Measurements from ENCODE around the gene RSPO1. TPM values are rescaled to one million over a fixed set of nuclear protein-coding genes. Genes with fewer than 3 reads are reported as not detected.

Gene RSPO1
- total and polyA plus RNA-seq, 2 of the 13 experiments (the other 11 are each of a cell fraction or from before 2014, with no cell fraction given) = not detected

DNA sequence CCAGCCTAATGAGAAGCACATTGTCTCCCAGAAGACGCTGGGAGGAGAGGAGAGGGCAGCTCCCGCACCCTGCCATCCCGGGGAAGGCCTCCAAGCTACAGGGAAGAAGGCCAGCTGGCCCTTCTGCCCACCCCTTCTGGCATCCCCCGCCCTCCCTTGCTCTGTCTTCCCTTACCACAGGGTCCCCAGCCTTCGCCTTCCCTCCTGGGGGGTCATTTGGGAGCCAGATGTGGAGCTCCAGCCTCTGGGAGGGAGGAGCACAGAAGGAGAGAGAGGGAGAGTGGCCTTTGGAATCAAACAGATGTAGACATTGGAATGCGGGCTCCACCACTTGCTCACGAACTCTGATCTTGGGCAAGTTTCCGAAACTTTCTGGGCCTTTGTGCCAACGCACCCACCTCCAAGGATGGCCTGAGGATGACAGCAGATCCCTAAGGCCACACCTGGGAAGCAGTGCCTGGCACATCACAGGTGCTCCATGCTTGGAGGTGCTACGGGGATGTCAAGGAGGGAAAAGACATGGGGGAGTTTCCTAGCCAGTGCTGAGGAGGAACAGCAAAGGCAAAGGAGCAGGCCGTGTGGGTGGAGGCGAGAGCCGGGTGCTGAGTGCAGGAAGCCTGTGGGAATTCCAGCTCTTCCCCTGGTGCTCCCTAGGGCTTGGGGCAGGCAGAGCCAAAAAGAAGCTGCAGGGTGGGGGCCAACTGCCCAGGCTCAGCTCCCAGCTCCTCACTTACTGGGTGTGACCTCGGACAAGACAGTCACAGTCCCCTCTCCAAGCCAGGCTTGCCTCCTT is 23.1 kb upstream of the RSPO1 start (continued):
- TF ChIP-seq ZNF672 (CRISPR knock-in tag; IDR thresholded peaks at IDR 0.05) = no peak
- TF ChIP-seq ZNF850 (CRISPR knock-in tag; conservative IDR thresholded peaks at IDR 0.05) = no peak
- TF ChIP-seq SRF (IDR thresholded peaks at IDR 0.05; ENCODE audit: low read depth, low read length) = no peak
- TF ChIP-seq ZNF687 (CRISPR knock-in tag; IDR thresholded peaks at IDR 0.05) = peak; percentile 8; the same call in 1 of the 2 replicates
- TF ChIP-seq ZNF383 (CRISPR knock-in tag; IDR thresholded peaks at IDR 0.05; ENCODE audit: borderline replicate concordance) = no peak
- TF ChIP-seq SP5 (CRISPR knock-in tag; IDR thresholded peaks at IDR 0.05; ENCODE audit: borderline replicate concordance, low read depth) = peak; percentile 50; the same call in 1 of the 2 replicates
- no peak for TF ChIP-seq NR2C2 (CRISPR knock-in tag; IDR thresholded peaks at IDR 0.05; ENCODE audit: borderline replicate concordance)
- TF ChIP-seq ZNF619 (CRISPR knock-in tag; IDR thresholded peaks at IDR 0.05) = no peak
- TF ChIP-seq MTA1 (CRISPR knock-in tag; IDR thresholded peaks at IDR 0.05; ENCODE audit: borderline replicate concordance) = peak; percentile 19; the same call in 1 of the 2 replicates
- TF ChIP-seq, protein P1, sequence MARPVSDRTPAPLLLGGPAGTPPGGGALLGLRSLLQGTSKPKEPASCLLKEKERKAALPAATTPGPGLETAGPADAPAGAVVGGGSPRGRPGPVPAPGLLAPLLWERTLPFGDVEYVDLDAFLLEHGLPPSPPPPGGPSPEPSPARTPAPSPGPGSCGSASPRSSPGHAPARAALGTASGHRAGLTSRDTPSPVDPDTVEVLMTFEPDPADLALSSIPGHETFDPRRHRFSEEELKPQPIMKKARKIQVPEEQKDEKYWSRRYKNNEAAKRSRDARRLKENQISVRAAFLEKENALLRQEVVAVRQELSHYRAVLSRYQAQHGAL (CRISPR knock-in tag; IDR thresholded peaks at IDR 0.05; ENCODE audit: not compliant biosample characterization) = no peak
- TF ChIP-seq MAFK (conservative IDR thresholded peaks at IDR 0.05 in 1 of 2, IDR thresholded peaks at IDR 0.05 in 1 of 2; ENCODE audit: low read length in 2 of 2) = no peak
- TF ChIP-seq KMT2A (CRISPR knock-in tag; IDR thresholded peaks at IDR 0.05) = no peak
- no peak for TF ChIP-seq ZNF792 (CRISPR knock-in tag; IDR thresholded peaks at IDR 0.05)
- no peak for TF ChIP-seq CBX1 (IDR thresholded peaks at IDR 0.05; ENCODE audit: low read depth)
- TF ChIP-seq, protein P2, sequence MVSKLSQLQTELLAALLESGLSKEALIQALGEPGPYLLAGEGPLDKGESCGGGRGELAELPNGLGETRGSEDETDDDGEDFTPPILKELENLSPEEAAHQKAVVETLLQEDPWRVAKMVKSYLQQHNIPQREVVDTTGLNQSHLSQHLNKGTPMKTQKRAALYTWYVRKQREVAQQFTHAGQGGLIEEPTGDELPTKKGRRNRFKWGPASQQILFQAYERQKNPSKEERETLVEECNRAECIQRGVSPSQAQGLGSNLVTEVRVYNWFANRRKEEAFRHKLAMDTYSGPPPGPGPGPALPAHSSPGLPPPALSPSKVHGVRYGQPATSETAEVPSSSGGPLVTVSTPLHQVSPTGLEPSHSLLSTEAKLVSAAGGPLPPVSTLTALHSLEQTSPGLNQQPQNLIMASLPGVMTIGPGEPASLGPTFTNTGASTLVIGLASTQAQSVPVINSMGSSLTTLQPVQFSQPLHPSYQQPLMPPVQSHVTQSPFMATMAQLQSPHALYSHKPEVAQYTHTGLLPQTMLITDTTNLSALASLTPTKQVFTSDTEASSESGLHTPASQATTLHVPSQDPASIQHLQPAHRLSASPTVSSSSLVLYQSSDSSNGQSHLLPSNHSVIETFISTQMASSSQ (IDR thresholded peaks at IDR 0.05; ENCODE audit: low read depth) = no peak
- TF ChIP-seq, protein P2 (CRISPR knock-in tag; IDR thresholded peaks at IDR 0.05; ENCODE audit: borderline replicate concordance) = no peak
- no peak for TF ChIP-seq ZNF354B (CRISPR knock-in tag; IDR thresholded peaks at IDR 0.05)
- no peak for TF ChIP-seq STAG1 (CRISPR knock-in tag; IDR thresholded peaks at IDR 0.05)
- TF ChIP-seq NCOR1 (IDR thresholded peaks at IDR 0.05; ENCODE audit: borderline replicate concordance, low read length) = no peak
- TF ChIP-seq ZNF615 (CRISPR knock-in tag; IDR thresholded peaks at IDR 0.05; ENCODE audit: borderline replicate concordance) = no peak
